GM12878 (cell line): ENCODE measurements around the gene COX15. TPM values are rescaled to one million over a fixed set of nuclear protein-coding genes. Genes with fewer than 3 reads are reported as not detected.

Experiments
- ATAC-seq: fragments of 200-7000 bp; cut with Tn5 transposase; 3 replicates; pipeline ENCODE4 v1.9.1; 2020; ENCODE audit warnings: mild to moderate bottlenecking, moderate library complexity
- BruUV-seq: library from RNA; stranded (reverse); fragments of 400-500 nt; replicated peaks from 2 replicates; lab custom pipeline; 2021; lab: Mats Ljungman, UMichigan
- CTCF ChIA-PET: fragments of 300-600 bp; sonication (Branson Sonifier 250); formaldehyde crosslinking; extraction: SDS; loops from one replicate; lab custom pipeline; 2021; ENCODE audit warnings: inconsistent platforms; lab: Yijun Ruan, JAX
- POLR2A ChIA-PET: fragments of 350-600 bp; formaldehyde crosslinking; extraction: SDS; loops from one replicate; lab custom pipeline; 2021; ENCODE audit warnings: inconsistent platforms; lab: Charles Lee
- RAD21 ChIA-PET: fragments of 300-600 bp; sonication (Branson Sonifier 250); formaldehyde crosslinking; loops from one replicate; lab custom pipeline; 2023; ENCODE audit warnings: antibody characterized with exemption; ENCODE audit not compliant: unreplicated experiment; lab: Charles Lee
- SMC1A ChIA-PET: fragments of 300-600 bp; sonication (Branson Sonifier 250); formaldehyde crosslinking; loops from one replicate; lab custom pipeline; 2023; ENCODE audit not compliant: unreplicated experiment, uncharacterized antibody; lab: Charles Lee
- DNase-seq: peaks from one replicate; pipeline ENCODE4 v3.0.0-alpha.2; 2011; ENCODE audit warnings: low read depth, low spot score
- FAIRE-seq: peaks from 3 replicates; lab custom pipeline; 2011; peaks lifted over from hg19 to GRCh38; lab: Jason Lieb, UNC
- H2AFZ ChIP-seq: 2 replicates; pipeline ENCODE4 v1.6.0; 2011; ENCODE audit warnings: low read depth, low read length, control low read depth; ENCODE audit not compliant: control insufficient read depth
- H3K27ac ChIP-seq: 2 replicates; pipeline ENCODE4 v1.5.1; 2011; ENCODE audit warnings: control low read depth; ENCODE audit not compliant: control insufficient read depth, insufficient read depth
- H3K27me3 ChIP-seq, 2 experiments: replicated peaks in 1 of 2; 2 replicates each; pipeline versions ENCODE4 v1.6.0 to v1.6.1; 2011; ENCODE audit warnings: low read length in 1 of 2; ENCODE audit not compliant: control insufficient read depth in 2 of 2, insufficient read depth in 2 of 2
- H3K36me3 ChIP-seq, 2 experiments: 2 replicates each; pipeline ENCODE4 v1.5.1; 2011; ENCODE audit warnings: low read length in 1 of 2; ENCODE audit not compliant: control insufficient read depth in 2 of 2, insufficient read depth in 2 of 2
- H3K4me1 ChIP-seq: 2 replicates; pipeline ENCODE4 v1.6.1; 2011; ENCODE audit warnings: mild to moderate bottlenecking, low read length, moderate library complexity, mixed read lengths; ENCODE audit not compliant: control insufficient read depth, insufficient read depth
- H3K4me2 ChIP-seq: 2 replicates; pipeline ENCODE4 v1.6.0; 2011; ENCODE audit warnings: control low read depth; ENCODE audit not compliant: control insufficient read depth, insufficient read depth
- H3K4me3 ChIP-seq: fragments of 200-600 bp; sonication (generic); 2 replicates; pipeline ENCODE4 v1.5.1; 2016
- H3K79me2 ChIP-seq: 2 replicates; pipeline ENCODE4 v1.6.0; 2011; ENCODE audit warnings: low read length; ENCODE audit not compliant: control insufficient read depth, insufficient read depth
- H3K9ac ChIP-seq: 2 replicates; pipeline ENCODE4 v1.8.0; 2011; ENCODE audit warnings: low read length, control low read depth, mixed read lengths; ENCODE audit not compliant: control insufficient read depth, insufficient read depth
- H3K9me3 ChIP-seq: replicated peaks from 3 replicates; pipeline ENCODE4 v1.5.1; 2011; ENCODE audit warnings: mild to moderate bottlenecking, low read length; ENCODE audit not compliant: control insufficient read depth, insufficient read depth
- H4K20me1 ChIP-seq: 2 replicates; pipeline ENCODE4 v1.6.0; 2011; ENCODE audit not compliant: control insufficient read depth, insufficient read depth
- BCL11A ChIP-seq: IDR thresholded peaks from 2 replicates; pipeline ENCODE4 v1.6.1; 2011; ENCODE audit warnings: low read depth, low read length
- CBX3 ChIP-seq: fragments of 200-600 bp; sonication (generic); IDR thresholded peaks from 2 replicates; pipeline ENCODE4 v1.6.1; 2016; ENCODE audit warnings: low read depth, borderline replicate concordance
- CHD2 ChIP-seq: IDR thresholded peaks from 2 replicates; pipeline ENCODE4 v1.6.1; 2011; ENCODE audit warnings: low read depth, low read length, improper control_type of control experiment, borderline replicate concordance
- DPF2 ChIP-seq: fragments of 450-650 bp; IDR thresholded peaks from 2 replicates; pipeline ENCODE4 v1.6.1; 2017; ENCODE audit warnings: mild to moderate bottlenecking
- GATAD2B ChIP-seq: fragments of 450-650 bp; conservative IDR thresholded peaks from 2 replicates; pipeline ENCODE4 v1.6.1; 2017; ENCODE audit warnings: low read depth, mild to moderate bottlenecking, moderate library complexity
- IKZF1 ChIP-seq: fragments of 450-650 bp; conservative IDR thresholded peaks from 2 replicates; pipeline ENCODE4 v1.6.1; 2017; ENCODE audit warnings: antibody characterized with exemption, mild to moderate bottlenecking
- MTA2 ChIP-seq: fragments of 450-650 bp; IDR thresholded peaks from 2 replicates; pipeline ENCODE4 v1.6.1; 2016; ENCODE audit warnings: low read depth, mild to moderate bottlenecking, moderate library complexity
- NFYB ChIP-seq: IDR thresholded peaks from 2 replicates; pipeline ENCODE4 v1.6.1; 2011; ENCODE audit warnings: low read depth, mild to moderate bottlenecking, low read length, improper control_type of control experiment, moderate library complexity; ENCODE audit not compliant: insufficient read depth
- PAX5 ChIP-seq: IDR thresholded peaks from 2 replicates; pipeline ENCODE4 v1.6.1; 2011; ENCODE audit warnings: low read depth, low read length, borderline replicate concordance
- PKNOX1 ChIP-seq: fragments of 450-650 bp; IDR thresholded peaks from 2 replicates; pipeline ENCODE4 v1.6.1; 2016; ENCODE audit warnings: mild to moderate bottlenecking
- POU2F2 ChIP-seq: IDR thresholded peaks from 3 replicates; pipeline ENCODE4 v1.6.1; 2011; ENCODE audit warnings: low read depth, mild to moderate bottlenecking, low read length, borderline replicate concordance
- RBBP5 ChIP-seq: fragments of 200-600 bp; sonication (generic); conservative IDR thresholded peaks from 2 replicates; pipeline ENCODE4 v1.6.1; 2016
- REST ChIP-seq: IDR thresholded peaks from 2 replicates; pipeline ENCODE4 v1.6.1; 2012; ENCODE audit warnings: mild to moderate bottlenecking, low read depth, low read length
- SMAD1 ChIP-seq: fragments of 450-650 bp; IDR thresholded peaks from 2 replicates; pipeline ENCODE4 v1.6.1; 2018; ENCODE audit warnings: mild to moderate bottlenecking, low read depth; ENCODE audit not compliant: partially characterized antibody
- SPI1 ChIP-seq: IDR thresholded peaks from 2 replicates; pipeline ENCODE4 v1.6.1; 2011; ENCODE audit warnings: low read depth, mild to moderate bottlenecking, low read length, moderate library complexity, borderline replicate concordance; ENCODE audit not compliant: insufficient read depth
- TAF1 ChIP-seq: IDR thresholded peaks from 2 replicates; pipeline ENCODE4 v1.6.1; 2011; ENCODE audit warnings: mild to moderate bottlenecking, low read depth, low read length, borderline replicate concordance
- TARDBP ChIP-seq: IDR thresholded peaks from 2 replicates; pipeline ENCODE4 v1.6.1; 2016; ENCODE audit warnings: borderline replicate concordance
- TCF3 ChIP-seq: IDR thresholded peaks from 2 replicates; pipeline ENCODE4 v1.6.1; 2012; ENCODE audit warnings: low read depth, mild to moderate bottlenecking, low read length, borderline replicate concordance; ENCODE audit not compliant: insufficient read depth
- YY1 ChIP-seq: IDR thresholded peaks from 2 replicates; pipeline ENCODE4 v1.6.1; 2011; ENCODE audit warnings: low read depth, mild to moderate bottlenecking, low read length
- ZNF24 ChIP-seq: fragments of 450-650 bp; IDR thresholded peaks from 2 replicates; pipeline ENCODE4 v1.6.1; 2017; ENCODE audit warnings: antibody characterized with exemption, mild to moderate bottlenecking
- ZZZ3 ChIP-seq: IDR thresholded peaks from 2 replicates; pipeline ENCODE4 v1.6.1; 2011; ENCODE audit warnings: low read depth; ENCODE audit not compliant: control insufficient read depth, insufficient read length
- WGBS: methylation state at CpG from one replicate; pipeline ENCODE4 v1.1.6; 2016; ENCODE audit warnings: low lambda C conversion rate; ENCODE audit not compliant: insufficient replicate concordance, insufficient coverage; ENCODE audit errors: missing lambda C conversion rate; 5-methylcytosine and 5-hydroxymethylcytosine counted together
- in situ Hi-C: fragments of 300-500 bp; cut with MboI; formaldehyde crosslinking; loops from 9 replicates; pipeline ENCODE4 v1.14.3; 2018; ENCODE audit warnings: mixed read lengths
- intact Hi-C: fragments of 100-400 bp; cut with micrococcal nuclease; formaldehyde crosslinking; loops from one replicate; pipeline ENCODE4 v1.14.2; 2022; ENCODE audit not compliant: unreplicated experiment
- polyA plus RNA-seq, 11 experiments: library from polyadenylated mRNA; depleted of rRNA in 4 of 11; unstranded in 6 of 11; stranded (reverse) in 5 of 11; fragments of >200 nt; fragmentation: Nextera tagmentation in 4 of 11; fragmentation: Illumina TruSeq in 1 of 11; extraction: Ambion mirVana in 4 of 11; extraction: Trizol in 1 of 11; gene quantifications; 1 replicate in 1 of 11; 2 replicates in 10 of 11; pipeline versions ENCODE4 v1.2.1 to v1.2.3, GENCODE V29; 2011 to 2016; ENCODE audit warnings: inconsistent platforms in 2 of 11, missing spikeins in 2 of 11, low read depth in 1 of 11
- total RNA-seq, 4 experiments: library from RNA; depleted of rRNA in 3 of 4; stranded (reverse); fragments of >200 nt in 3 of 4; fragmentation: Illumina TruSeq in 1 of 4; extraction: Trizol in 1 of 4; gene quantifications; 2 replicates each; pipeline versions ENCODE4 v1.2.1 to v1.2.3, GENCODE V29; 2013 to 2021

The COX15 gene
- total and polyA plus RNA-seq, 10 of the 15 experiments (the other 5 are each of a cell fraction or from before 2014, with no cell fraction given): 30.2 to 50.7 (median 38.3) TPM

GRCh38 chr10:99766302-99766681, 34.4 kb upstream of the COX15 start:
- RAD21 ChIA-PET: interaction anchor here (0.6 to 2.0 kb wide), 4 partner anchors 33 to 501 kb away, joined by 3 to 11 read pairs (median 4); partner anchors contain the start of genes COX15 and CUTC
- no peaks in the 10 kb centered on the region; the same call in 1 of the 3 replicates for H3K9me3 ChIP-seq
- H3K4me2 ChIP-seq: peak overlapping the region; percentile 77
- CTCF ChIA-PET: interaction anchor here (0.9 to 1.8 kb wide), 5 partner anchors 11 to 331 kb away, joined by 3 to 7 read pairs (median 4); no protein-coding TSS in a partner anchor
- H3K27me3 ChIP-seq: no peaks in the 10 kb centered on the region
- no peak overlapping the region for H2AFZ ChIP-seq
- SMC1A ChIA-PET: interaction anchor here (0.8 to 1.4 kb wide), 11 partner anchors 10 to 331 kb away, joined by 3 to 5 read pairs (median 3); partner anchors contain the start of genes COX15, CUTC and SLC25A28
- POLR2A ChIA-PET: interaction anchor here (0.6 to 1.1 kb wide), 6 partner anchors 9 to 469 kb away, joined by 3 to 10 read pairs (median 4); partner anchors contain the start of genes COX15 and CUTC
- peak; percentile 98 for ATAC-seq
- 14% methylated on average over 8 of the region's 8 CpGs for WGBS
- no peaks in the 10 kb centered on the region for H3K79me2 ChIP-seq
- no peak overlapping the region for H3K4me3 ChIP-seq
- H3K9ac ChIP-seq: no peak overlapping the region
- BruUV-seq: no TSS peak
- H3K4me1 ChIP-seq: peaks cover 20% of the 10 kb centered on the region
- FAIRE-seq: no peak
- DNase-seq: peak; percentile 50
- intact Hi-C loops: no loop called here
- in situ Hi-C loops: no loop called here
- H4K20me1 ChIP-seq: no peaks in the 10 kb centered on the region
- H3K36me3 ChIP-seq: no peaks in the 10 kb centered on the region
- H3K27ac ChIP-seq: no peak overlapping the region; the same call in 1 of the 2 replicates
- no peak for TF ChIP-seq CBX3
- no peak for TF ChIP-seq PKNOX1
- TF ChIP-seq TCF3: no peak
- TF ChIP-seq REST: no peak
- TF ChIP-seq DPF2: peak; percentile 84
- no peak for TF ChIP-seq ZZZ3
- TF ChIP-seq POU2F2: peak; percentile 80; the same call in 2 of the 3 replicates
- no peak for TF ChIP-seq SMAD1
- 0 out of 2 replicates have a peak, but pooled peaks have one; percentile 29 for TF ChIP-seq PAX5
- peak; percentile 18 for TF ChIP-seq IKZF1
- TF ChIP-seq MTA2: peak; percentile 73
- no peak for TF ChIP-seq ZNF24
- no peak for TF ChIP-seq TAF1
- TF ChIP-seq SPI1: no peak
- no peak for TF ChIP-seq NFYB
- TF ChIP-seq TARDBP: no peak
- peak; percentile 77; the same call in 1 of the 2 replicates for TF ChIP-seq BCL11A
- no peak for TF ChIP-seq YY1
- TF ChIP-seq GATAD2B: no peak
- 0 out of 2 replicates have a peak, but pooled peaks have one; percentile 48 for TF ChIP-seq CHD2
- TF ChIP-seq RBBP5: no peak
